H9 (cell line): ENCODE data around the gene MCM3AP. TPM values are rescaled to one million over a fixed set of nuclear protein-coding genes. Genes with fewer than 3 reads are reported as not detected.

Source experiments
- DNase-seq: peaks from one replicate; pipeline ENCODE4 v3.0.0-alpha.2; 2017
- H2AFZ ChIP-seq: one replicate; pipeline ENCODE4 v1.6.1; 2013; ENCODE audit warnings: mild to moderate bottlenecking, low read length, control low read depth, moderate library complexity
- H2AK5ac ChIP-seq: 2 replicates; pipeline ENCODE4 v1.6.1; 2013; ENCODE audit warnings: low read length, control low read depth, mixed read lengths; ENCODE audit not compliant: insufficient read length
- H2BK120ac ChIP-seq: one replicate; pipeline ENCODE4 v1.6.1; 2013; ENCODE audit warnings: low read depth, mild to moderate bottlenecking, low read length, control low read depth, inconsistent platforms; ENCODE audit not compliant: poor library complexity, severe bottlenecking
- H2BK12ac ChIP-seq: 2 replicates; pipeline ENCODE4 v1.6.1; 2013; ENCODE audit warnings: low read length, control low read depth, mixed read lengths, low read depth; ENCODE audit not compliant: insufficient read length
- H2BK15ac ChIP-seq: 2 replicates; pipeline ENCODE4 v1.6.1; 2013; ENCODE audit warnings: low read depth, low read length, control low read depth
- H2BK20ac ChIP-seq: one replicate; pipeline ENCODE4 v1.6.1; 2013; ENCODE audit warnings: low read depth, mild to moderate bottlenecking, low read length, control low read depth, inconsistent platforms; ENCODE audit not compliant: poor library complexity, severe bottlenecking
- H2BK5ac ChIP-seq: 2 replicates; pipeline ENCODE4 v1.6.1; 2013; ENCODE audit warnings: low read length, control low read depth, mixed read lengths; ENCODE audit not compliant: insufficient read length
- H3K14ac ChIP-seq: 2 replicates; pipeline ENCODE4 v1.6.1; 2013; ENCODE audit warnings: low read length, control low read depth; ENCODE audit not compliant: insufficient read depth
- H3K18ac ChIP-seq: 2 replicates; pipeline ENCODE4 v1.6.1; 2013; ENCODE audit warnings: low read depth, mild to moderate bottlenecking, mixed read lengths, low read length, control low read depth; ENCODE audit not compliant: insufficient read length
- H3K23ac ChIP-seq: 2 replicates; pipeline ENCODE4 v1.6.1; 2013; ENCODE audit warnings: low read length, control low read depth, mixed read lengths, low read depth; ENCODE audit not compliant: insufficient read length
- H3K23me2 ChIP-seq: 2 replicates; pipeline ENCODE4 v1.6.1; 2013; ENCODE audit warnings: low read depth, mild to moderate bottlenecking, mixed read lengths, low read length, control low read depth; ENCODE audit not compliant: insufficient read length, poor library complexity, severe bottlenecking
- H3K27ac ChIP-seq: 2 replicates; pipeline ENCODE4 v1.5.1; 2013; ENCODE audit warnings: low read length, control low read depth, mixed read lengths, low read depth; ENCODE audit not compliant: insufficient read length
- H3K27me3 ChIP-seq: 2 replicates; pipeline ENCODE4 v1.6.1; 2013; ENCODE audit warnings: low read length, control low read depth, inconsistent platforms; ENCODE audit not compliant: insufficient read depth
- H3K4ac ChIP-seq: 2 replicates; pipeline ENCODE4 v1.6.1; 2013; ENCODE audit warnings: low read depth, mild to moderate bottlenecking, control low read depth, inconsistent platforms, low read length, moderate library complexity
- H3K4me1 ChIP-seq: 2 replicates; pipeline ENCODE4 v1.6.1; 2013; ENCODE audit warnings: low read length, control low read depth, inconsistent platforms; ENCODE audit not compliant: insufficient read depth
- H3K4me2 ChIP-seq: 2 replicates; pipeline ENCODE4 v1.6.1; 2013; ENCODE audit warnings: low read length, control low read depth, mixed read lengths; ENCODE audit not compliant: insufficient read length, insufficient read depth
- H3K56ac ChIP-seq: 2 replicates; pipeline ENCODE4 v1.6.1; 2013; ENCODE audit warnings: low read depth, mild to moderate bottlenecking, mixed read lengths, low read length, control low read depth; ENCODE audit not compliant: insufficient read length
- H3K79me1 ChIP-seq: 2 replicates; pipeline ENCODE4 v1.6.1; 2013; ENCODE audit warnings: low read depth, mild to moderate bottlenecking, moderate library complexity, low read length, control low read depth, inconsistent platforms; ENCODE audit not compliant: insufficient read depth, poor library complexity, severe bottlenecking
- H3K79me2 ChIP-seq: 2 replicates; pipeline ENCODE4 v1.6.1; 2013; ENCODE audit warnings: low read length, control low read depth, inconsistent platforms; ENCODE audit not compliant: insufficient read depth
- H3K9ac ChIP-seq: 2 replicates; pipeline ENCODE4 v1.6.1; 2013; ENCODE audit warnings: low read length, control low read depth, mixed read lengths; ENCODE audit not compliant: insufficient read length; ENCODE audit errors: extremely low read depth
- H3K9me3 ChIP-seq: one replicate; pipeline ENCODE4 v1.6.1; 2013; ENCODE audit warnings: low read depth, low read length, inconsistent platforms; ENCODE audit not compliant: control insufficient read depth
- H3T11ph ChIP-seq: one replicate; pipeline ENCODE4 v1.6.1; 2013; ENCODE audit warnings: mild to moderate bottlenecking, low read length, control low read depth, inconsistent platforms
- H4K20me1 ChIP-seq: one replicate; pipeline ENCODE4 v1.6.1; 2013; ENCODE audit not compliant: control insufficient read depth, insufficient read length, insufficient read depth
- H4K5ac ChIP-seq: 2 replicates; pipeline ENCODE4 v1.6.1; 2013; ENCODE audit warnings: low read depth, mild to moderate bottlenecking, mixed read lengths, low read length, control low read depth; ENCODE audit not compliant: insufficient read length
- H4K8ac ChIP-seq: replicated peaks from 2 replicates; pipeline ENCODE4 v1.6.1; 2013; ENCODE audit warnings: low read length, control low read depth, mixed read lengths, low read depth; ENCODE audit not compliant: insufficient read length
- H4K91ac ChIP-seq: 2 replicates; pipeline ENCODE4 v1.6.1; 2013; ENCODE audit warnings: low read depth, mild to moderate bottlenecking, moderate library complexity, mixed read lengths, low read length, control low read depth; ENCODE audit not compliant: insufficient read length
- H3K27ac Mint-ChIP-seq, 3 experiments: 2 replicates in 2 of 3; 3 replicates in 1 of 3; pipeline ENCODE4 v1.8.0; 2020 to 2021; ENCODE audit warnings: mixed read lengths in 3 of 3, mild to moderate bottlenecking in 1 of 3, moderate library complexity in 1 of 3
- H3K27me3 Mint-ChIP-seq: 2 replicates; pipeline ENCODE4 v1.8.0; 2021; ENCODE audit warnings: low read depth, mild to moderate bottlenecking, moderate library complexity, mixed read lengths
- H3K36me3 Mint-ChIP-seq, 3 experiments: 2 replicates in 2 of 3; 3 replicates in 1 of 3; pipeline ENCODE4 v1.8.0; 2020 to 2021; ENCODE audit warnings: low read depth in 3 of 3, mixed read lengths in 3 of 3; ENCODE audit not compliant: insufficient read depth in 1 of 3
- H3K4me1 Mint-ChIP-seq, 2 experiments: 2 replicates each; pipeline ENCODE4 v1.8.0; 2020; ENCODE audit warnings: mixed read lengths in 2 of 2
- H3K4me3 Mint-ChIP-seq, 2 experiments: 2 replicates in 1 of 2; 3 replicates in 1 of 2; pipeline ENCODE4 v1.8.0; 2020 to 2021; ENCODE audit warnings: mild to moderate bottlenecking in 2 of 2, mixed read lengths in 2 of 2, moderate library complexity in 1 of 2
- H3K9me3 Mint-ChIP-seq, 2 experiments: 2 replicates in 1 of 2; 3 replicates in 1 of 2; pipeline ENCODE4 v1.8.0; 2020; ENCODE audit warnings: mild to moderate bottlenecking in 2 of 2, mixed read lengths in 2 of 2, moderate library complexity in 1 of 2
- CTCF ChIP-seq: fragments of 200-600 bp; sonication (generic); conservative IDR thresholded peaks from 3 replicates; pipeline ENCODE4 v1.8.0; 2021; ENCODE audit warnings: antibody characterized with exemption, mild to moderate bottlenecking
- WGBS: extraction: QIAGEN DNeasy Blood & Tissue Kit; methylation state at CpG from one replicate; pipeline ENCODE4 v1.1.7; 2013; ENCODE audit warnings: missing lambda C conversion rate, low lambda C conversion rate, mixed read lengths; ENCODE audit not compliant: insufficient read length; ENCODE audit errors: extremely low coverage; 5-methylcytosine and 5-hydroxymethylcytosine counted together
- total RNA-seq: library from RNA; stranded (reverse); gene quantifications from 2 replicates; pipeline ENCODE4 v1.2.1, GENCODE V29; 2021

Gene MCM3AP
- total RNA-seq, 1 experiment from 2014 or later, result 124 TPM

DNA sequence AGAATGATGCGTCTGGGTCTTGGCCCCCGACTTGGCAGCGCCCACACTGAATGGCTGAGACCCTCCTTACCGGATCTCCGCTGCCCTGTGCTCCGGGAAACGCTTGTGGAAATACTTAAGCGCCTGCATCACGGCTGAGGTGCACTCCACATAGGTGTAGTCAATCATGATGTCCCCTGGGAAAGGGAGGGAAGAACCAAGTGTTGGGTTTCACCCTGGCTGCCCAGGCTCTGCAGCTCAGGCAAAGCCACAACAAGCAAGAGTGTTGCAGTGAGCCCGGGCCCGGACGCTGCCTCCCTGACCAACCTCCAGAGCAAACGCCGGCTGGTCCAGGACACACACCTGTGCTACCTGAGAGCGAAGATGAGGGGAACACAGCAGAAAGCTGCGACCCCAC is 79.6 kb downstream of the MCM3AP start:
- H3K18ac ChIP-seq, result no peak overlapping the region
- H3T11ph ChIP-seq, result no peak overlapping the region
- no peaks in the 10 kb centered on the region for H3K27me3 Mint-ChIP-seq
- H3K4me3 Mint-ChIP-seq, result no peak overlapping the region
- DNase-seq, result no peak
- H3K27ac Mint-ChIP-seq, result no peak overlapping the region; a peak in 1 of 7 replicates
- no peak for TF ChIP-seq CTCF
- no peak overlapping the region for H4K91ac ChIP-seq
- H3K56ac ChIP-seq, result no peak overlapping the region
- H3K79me2 ChIP-seq, result no peaks in the 10 kb centered on the region
- peaks cover 34 to 66% (median 53%) of the 10 kb centered on the region in 3 experiments for H3K36me3 Mint-ChIP-seq
- H3K4me2 ChIP-seq, result no peak overlapping the region
- H4K5ac ChIP-seq, result no peak overlapping the region
- H3K4me1 ChIP-seq, result no peaks in the 10 kb centered on the region
- H3K27me3 ChIP-seq, result no peaks in the 10 kb centered on the region
- no peaks in the 10 kb centered on the region for H3K23me2 ChIP-seq
- no peak overlapping the region for H2BK15ac ChIP-seq
- H4K8ac ChIP-seq, result no peak overlapping the region
- H3K27ac ChIP-seq, result no peak overlapping the region
- H3K9ac ChIP-seq, result no peak overlapping the region
- no CpG with 5 or more reads among the region's 16 CpGs for WGBS
- no peaks in the 10 kb centered on the region for H4K20me1 ChIP-seq
- H3K9me3 ChIP-seq, result no peaks in the 10 kb centered on the region
- no peaks in the 10 kb centered on the region for H3K9me3 Mint-ChIP-seq
- no peak overlapping the region for H2BK5ac ChIP-seq
- H3K4ac ChIP-seq, result no peak overlapping the region
- H3K79me1 ChIP-seq, result no peaks in the 10 kb centered on the region
- no peak overlapping the region for H2AK5ac ChIP-seq
- H3K4me1 Mint-ChIP-seq, result peaks cover 6 to 9% of the 10 kb centered on the region in 2 experiments; a peak in 3 of 4 replicates
- H2AFZ ChIP-seq, result no peak overlapping the region
- H2BK20ac ChIP-seq, result no peak overlapping the region
- H2BK12ac ChIP-seq, result no peak overlapping the region
- H3K23ac ChIP-seq, result no peak overlapping the region
- H2BK120ac ChIP-seq, result no peak overlapping the region
- H3K14ac ChIP-seq, result no peak overlapping the region; the same call in 1 of the 2 replicates
